ENCODE data around the gene RB1.
"Not testable (repeated sequence)": the region's sequence is repeated elsewhere in the genome, so short reads cannot be mapped to it uniquely, and the experiment has no call there.

RB1 gene

GRCh38 chr13:48349525-48349924 is 46.0 kb downstream of the RB1 start:
- no peak for DNase-seq (ENCODE audit: low spot score)

- no peak for DNase-seq (ENCODE audit: low spot score)
These were observed 50.0 kb downstream of the RB1 start for GRCh38 chr13:48353590-48353989.

- DNase-seq (ENCODE audit: low spot score) = not testable (repeated sequence)
These were observed 52.0 kb downstream of the RB1 start for GRCh38 chr13:48355524-48355923.

- no peak for DNase-seq (ENCODE audit: low spot score)
These were observed 53.2 kb downstream of the RB1 start for GRCh38 chr13:48356750-48357149.

- no peak for DNase-seq (ENCODE audit: low spot score)
These were observed 66.4 kb downstream of the RB1 start for GRCh38 chr13:48369988-48370387.

GRCh38 chr13:48370815-48371214 is 67.3 kb downstream of the RB1 start:
- DNase-seq (ENCODE audit: low spot score) = no peak

- no peak for DNase-seq (ENCODE audit: low spot score)
These were observed 74.3 kb downstream of the RB1 start for GRCh38 chr13:48377857-48378256.

- DNase-seq (ENCODE audit: low spot score) = no peak
These were observed 77.0 kb downstream of the RB1 start for GRCh38 chr13:48380581-48380980.

- no peak for DNase-seq (ENCODE audit: low spot score)
These were observed 79.8 kb downstream of the RB1 start for GRCh38 chr13:48383384-48383783.

- DNase-seq (ENCODE audit: low spot score) = no peak
These were observed 83.3 kb downstream of the RB1 start for GRCh38 chr13:48386816-48387215.

GRCh38 chr13:48391257-48391656 is 87.7 kb downstream of the RB1 start:
- DNase-seq (ENCODE audit: low spot score) = no peak

GRCh38 chr13:48393030-48393697 is 89.6 kb downstream of the RB1 start:
- DNase-seq (ENCODE audit: low spot score) = no peak

GRCh38 chr13:48393698-48394085 is 90.1 kb downstream of the RB1 start:
- DNase-seq (ENCODE audit: low spot score) = no peak

GRCh38 chr13:48397744-48398143 is 94.2 kb downstream of the RB1 start:
- no peak for DNase-seq (ENCODE audit: low spot score)

- DNase-seq (ENCODE audit: low spot score) = no peak
These were observed 95.0 kb downstream of the RB1 start for GRCh38 chr13:48398450-48399095.

GRCh38 chr13:48400090-48400694 is 96.6 kb downstream of the RB1 start:
- no peak for DNase-seq (ENCODE audit: low spot score)

GRCh38 chr13:48400850-48401291 is 97.3 kb downstream of the RB1 start:
- DNase-seq (ENCODE audit: low spot score) = no peak

GRCh38 chr13:48401480-48401879 is 97.9 kb downstream of the RB1 start:
- no peak for DNase-seq (ENCODE audit: low spot score)

GRCh38 chr13:48402325-48402932 is 98.9 kb downstream of the RB1 start:
- no peak for DNase-seq (ENCODE audit: low spot score)

- DNase-seq (ENCODE audit: low spot score) = no peak
These were observed 99.6 kb downstream of the RB1 start for GRCh38 chr13:48403151-48403631.

GRCh38 chr13:48403913-48404312 is 100.4 kb downstream of the RB1 start:
- no peak for DNase-seq (ENCODE audit: low spot score)

GRCh38 chr13:48404952-48405351 is 101.4 kb downstream of the RB1 start:
- no peak for DNase-seq (ENCODE audit: low spot score)

GRCh38 chr13:48405875-48406274 is 102.3 kb downstream of the RB1 start:
- no peak for DNase-seq (ENCODE audit: low spot score)
